NCI-H345 treated with DMSO at 0.1 percent for 48 hours (cell line): ENCODE data around the gene RUFY3.
A peak's percentile ranks its signal among the peaks of the same experiment; 100 is the strongest.
"Not testable (repeated sequence)": the region's sequence is repeated elsewhere in the genome, so short reads cannot be mapped to it uniquely, and the experiment has no call there.

Experiments
- DNase-seq: peaks from one replicate; lab custom pipeline; 2025; ENCODE audit not compliant: unreplicated experiment; lab: John Stamatoyannopoulos, UW

Gene RUFY3

DNA sequence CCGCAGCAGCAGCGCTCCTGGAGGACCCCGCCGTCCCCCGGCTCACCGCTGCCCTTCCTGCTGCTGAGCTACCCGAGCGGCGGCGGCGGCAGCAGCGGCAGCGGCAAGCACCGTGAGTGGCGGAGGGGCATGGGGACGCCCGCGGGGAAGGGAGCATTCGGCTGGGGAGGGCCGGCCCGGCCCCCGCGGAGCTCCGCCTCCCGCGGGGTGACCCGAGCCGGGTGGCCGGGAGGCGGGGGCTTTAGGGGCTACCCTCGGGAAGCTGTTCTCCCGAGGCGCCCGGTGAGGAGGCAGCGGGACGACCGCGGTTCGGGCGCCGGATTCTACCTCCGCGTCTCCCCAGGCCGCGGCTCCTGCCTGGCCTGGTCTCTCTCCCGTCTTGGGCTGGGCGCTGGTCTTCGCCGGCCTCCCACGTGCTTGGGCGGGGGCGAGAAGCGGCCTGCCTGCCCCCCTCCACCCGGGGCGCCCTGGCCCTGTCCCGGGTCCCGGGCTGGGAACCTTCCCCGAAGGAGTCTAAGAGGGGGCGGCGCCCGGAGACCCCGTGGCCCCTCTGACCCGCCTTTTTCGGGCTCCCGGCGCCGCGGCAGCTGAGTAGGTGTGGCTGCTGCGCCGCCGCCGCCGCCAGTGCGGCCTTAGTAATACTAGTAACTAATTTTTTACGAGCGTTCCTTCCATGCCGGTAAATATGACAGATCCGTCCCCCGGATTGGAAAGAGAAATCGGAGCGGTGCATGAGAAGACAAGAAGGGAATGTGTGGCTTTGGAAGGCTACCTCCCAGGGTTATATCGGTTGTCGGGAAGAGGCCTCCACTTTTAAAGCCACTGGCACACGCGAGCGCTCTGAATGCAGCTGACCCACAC, 16.4 kb upstream of the RUFY3 start:
- DNase-seq = peak; percentile 20

DNA sequence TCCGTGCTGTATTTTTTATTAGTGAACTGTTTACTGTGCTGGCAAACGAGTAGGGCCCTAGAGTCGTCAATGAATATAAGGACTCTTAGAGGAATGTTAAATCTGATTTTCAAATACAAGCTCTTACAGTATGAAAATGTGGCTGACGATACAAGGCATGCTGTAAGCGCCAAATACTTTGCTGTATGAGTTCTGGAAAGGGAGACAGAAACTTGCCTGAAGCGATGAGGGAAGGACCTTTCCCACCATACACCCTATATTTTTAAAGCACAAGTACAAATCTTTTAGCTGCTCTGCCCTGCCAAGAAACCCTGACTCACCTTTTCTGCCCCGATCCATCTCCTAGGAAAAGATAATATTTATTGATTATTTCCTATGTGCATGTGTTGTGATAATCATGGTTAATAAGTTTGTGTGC, 15.7 kb upstream of the RUFY3 start:
- DNase-seq = no peak

DNA sequence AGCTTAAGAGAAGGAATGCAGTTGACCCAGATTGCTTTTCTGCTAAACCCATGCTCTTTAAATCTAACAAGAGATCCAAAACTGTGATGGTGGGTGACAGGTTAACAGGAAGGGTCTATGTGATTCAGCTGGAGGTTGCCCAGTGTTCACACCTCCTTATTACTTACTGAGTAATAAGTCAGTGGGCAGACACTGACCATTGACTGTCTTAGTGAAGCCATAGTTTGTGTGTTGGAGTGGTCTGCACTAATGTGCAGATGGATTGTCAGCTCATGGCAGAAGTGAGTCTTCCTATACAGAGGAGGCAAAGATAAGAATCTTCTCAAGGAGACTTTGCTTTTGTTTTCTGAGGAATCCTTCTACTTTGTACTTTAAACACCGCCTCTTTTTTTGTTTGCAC, 15.2 kb upstream of the RUFY3 start:
- no peak for DNase-seq

DNA sequence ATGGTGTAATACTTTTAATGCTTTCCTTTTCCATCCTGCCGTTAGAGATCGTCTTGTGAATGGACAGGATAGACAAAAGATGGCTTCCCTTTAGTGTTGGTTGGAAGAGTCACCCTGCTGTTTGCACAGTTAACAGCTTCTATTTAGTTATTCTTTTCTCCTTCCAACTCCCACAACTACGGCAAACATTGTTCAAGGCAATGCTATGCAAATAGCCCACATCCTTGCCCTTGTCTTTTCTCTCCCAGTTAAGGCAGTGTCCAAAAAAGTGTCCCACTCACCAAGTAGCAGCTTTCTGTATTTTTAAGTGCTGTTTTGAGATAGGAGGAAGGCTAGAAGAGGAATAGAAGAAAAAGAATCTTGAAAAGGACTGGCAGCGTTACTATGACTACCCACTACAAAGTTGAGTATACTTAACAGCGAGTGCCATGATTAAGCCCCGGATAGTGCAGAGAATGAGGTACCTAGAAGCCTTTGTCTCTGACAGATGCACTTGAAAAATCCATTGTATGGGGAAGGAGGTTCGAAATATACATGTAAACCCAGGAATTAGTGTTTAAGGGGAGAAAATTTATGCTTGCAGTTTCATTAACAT, 12.1 kb upstream of the RUFY3 start:
- peak; percentile 54 for DNase-seq

DNA sequence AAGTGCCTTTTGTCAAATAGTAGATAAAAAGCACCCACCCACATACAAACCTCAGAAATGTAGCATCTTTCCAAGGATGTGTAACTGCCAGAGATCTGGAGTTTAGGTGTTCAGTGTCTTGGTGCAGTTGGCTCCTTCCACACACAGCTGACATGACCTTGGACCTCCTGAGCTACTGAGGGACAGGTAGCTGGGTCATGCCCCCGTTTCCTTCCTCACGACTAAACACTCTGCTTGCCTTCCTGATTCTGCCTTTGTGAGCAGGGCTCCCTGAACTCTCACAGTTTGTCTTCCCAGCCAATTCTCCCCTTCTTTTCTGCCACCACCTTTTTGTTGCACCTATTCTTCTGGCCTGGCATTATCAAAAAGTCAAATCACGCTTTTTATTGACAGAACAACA, 10.2 kb upstream of the RUFY3 start:
- no peak for DNase-seq

DNA sequence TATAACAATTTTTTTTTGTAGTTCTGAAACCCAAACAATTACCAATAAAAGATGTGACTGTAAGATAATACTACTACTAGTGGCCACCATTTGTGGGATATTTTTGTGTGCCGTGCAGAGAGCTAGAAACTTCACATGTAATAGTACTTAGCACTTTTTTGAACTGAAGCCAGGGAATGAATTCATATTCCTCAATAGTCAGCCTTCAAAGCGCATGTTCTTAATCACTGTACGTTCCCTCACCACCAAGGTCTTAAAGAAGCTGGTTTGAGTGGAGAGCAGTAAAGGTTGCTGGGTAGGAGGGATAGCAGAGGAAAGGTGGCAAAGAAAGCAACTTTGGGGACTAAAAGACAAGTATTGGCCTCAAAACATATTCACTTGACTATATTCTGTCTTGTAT, 9.6 kb upstream of the RUFY3 start:
- DNase-seq = no peak

DNA sequence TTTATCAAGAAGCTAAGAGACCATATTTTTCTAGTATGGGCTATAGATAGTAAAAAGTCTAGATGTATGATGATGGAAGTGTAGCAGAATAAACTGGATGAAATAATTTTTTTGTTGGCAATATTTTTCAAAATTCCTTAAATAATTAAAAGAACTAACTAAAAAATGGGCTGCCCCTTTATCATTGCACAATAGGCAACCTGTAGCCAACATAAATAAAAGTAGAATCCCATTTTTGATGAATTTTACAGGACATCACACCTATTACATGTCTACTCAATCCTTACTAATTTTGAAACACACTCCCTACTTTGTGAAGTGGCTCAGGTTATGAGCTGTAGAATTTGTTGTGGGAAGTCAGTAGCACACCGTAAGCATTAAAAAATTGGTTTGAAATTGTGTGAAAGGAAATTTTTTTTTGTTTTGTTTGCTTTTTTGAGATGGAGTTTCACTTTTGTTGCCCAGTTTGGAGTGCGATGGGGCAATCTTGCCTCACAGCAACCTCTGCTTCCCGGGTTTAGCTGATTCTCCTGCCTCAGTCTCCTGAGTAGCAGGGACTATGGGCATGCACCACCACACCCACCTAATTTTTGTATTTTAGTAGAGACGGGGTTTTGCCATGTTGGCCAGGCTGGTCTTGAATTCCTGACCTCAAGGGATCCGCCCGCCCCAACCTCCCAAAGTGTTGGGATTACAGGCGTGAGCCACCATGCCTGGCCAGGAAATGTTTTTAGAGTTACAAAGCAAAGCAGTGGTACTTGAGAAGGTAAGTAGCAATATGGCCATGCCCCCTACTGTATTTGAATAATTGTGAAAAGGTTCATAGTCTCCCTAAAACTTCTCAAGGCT, 8.9 kb upstream of the RUFY3 start:
- DNase-seq = no peak

DNA sequence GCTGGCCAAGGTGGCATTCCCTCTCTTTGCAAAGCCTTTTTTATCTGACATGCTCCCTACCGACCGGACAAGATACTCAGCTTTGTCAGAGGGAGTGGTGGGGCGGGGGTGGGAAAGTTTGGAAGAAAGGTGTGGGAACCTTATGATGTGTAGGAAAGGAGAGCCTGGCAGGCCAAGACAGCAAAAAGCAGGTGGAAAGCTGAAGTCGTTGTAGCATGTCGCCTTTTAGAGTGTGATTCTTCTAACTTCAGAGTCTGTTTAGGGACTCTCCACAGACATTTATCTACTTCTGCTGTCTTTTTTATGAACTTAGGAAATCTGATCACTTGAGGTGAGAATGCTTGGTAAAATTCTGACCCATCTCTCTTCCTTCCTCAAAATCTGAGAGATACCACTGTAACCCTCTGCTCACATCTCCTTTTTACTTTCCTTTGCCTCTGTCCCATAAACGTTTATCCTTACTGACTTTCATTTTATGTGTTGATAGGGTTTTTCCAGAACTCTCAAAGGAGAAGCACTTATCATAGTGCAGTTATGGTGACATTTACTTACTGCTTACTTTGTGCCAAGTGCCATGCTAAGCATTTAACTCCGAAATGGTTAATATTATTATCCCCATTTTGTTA, 8.2 kb upstream of the RUFY3 start:
- DNase-seq = no peak

DNA sequence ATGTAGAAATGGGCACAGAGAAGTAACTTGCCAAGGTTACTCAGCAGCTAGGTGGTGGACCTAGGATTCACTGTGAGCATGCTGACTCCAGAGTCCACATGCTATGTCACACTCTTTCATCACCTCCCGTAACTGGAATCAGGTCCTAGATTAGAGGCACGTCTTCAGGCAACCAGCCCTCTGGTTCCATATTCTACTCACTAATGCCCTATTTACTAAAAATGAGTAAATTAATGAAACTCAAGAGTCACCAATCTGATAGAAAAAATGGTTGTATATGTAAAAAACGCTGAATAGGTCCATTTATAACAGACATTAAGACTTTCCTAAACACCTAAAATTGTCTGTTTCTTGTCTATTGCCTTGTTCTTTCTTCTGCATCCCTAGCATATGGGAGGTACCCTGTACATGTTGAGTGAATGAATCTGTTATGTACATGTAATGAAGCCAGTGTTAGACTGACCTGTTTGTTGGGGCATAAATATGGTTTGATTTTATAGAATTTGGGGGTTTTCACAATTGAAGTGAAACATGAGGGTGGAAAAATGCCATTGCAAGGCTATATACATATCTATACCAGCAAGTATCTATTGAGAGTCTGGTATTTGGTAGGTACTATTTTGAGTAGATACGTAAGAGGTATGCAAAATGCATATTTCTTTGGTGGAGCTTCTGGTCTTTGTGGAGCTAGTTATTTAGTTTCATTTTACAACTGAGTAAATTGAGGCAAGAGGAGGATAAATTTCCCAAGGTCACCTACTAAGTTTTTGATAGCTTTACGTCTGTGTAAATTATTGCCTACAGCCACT, 7.5 kb upstream of the RUFY3 start:
- DNase-seq = no peak

DNA sequence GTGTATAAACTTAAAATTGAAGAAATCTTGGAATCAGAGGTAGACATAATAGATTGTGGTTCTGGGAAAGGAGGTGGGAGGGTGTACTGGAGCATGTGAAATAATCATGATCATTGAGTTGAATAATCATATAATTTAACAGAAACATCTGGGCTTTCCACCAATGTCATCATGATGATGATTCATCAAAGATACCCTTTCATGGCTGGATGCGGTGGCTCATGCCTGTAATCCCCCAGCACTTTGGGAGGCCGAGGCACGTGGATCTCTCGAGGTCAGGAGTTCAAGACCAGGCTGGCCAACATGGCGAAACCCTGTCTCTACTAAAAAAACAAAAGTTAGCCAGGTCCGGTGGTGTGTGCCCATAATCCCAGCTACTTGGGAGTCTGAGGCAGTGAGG, 6.7 kb upstream of the RUFY3 start:
- DNase-seq = no peak

DNA sequence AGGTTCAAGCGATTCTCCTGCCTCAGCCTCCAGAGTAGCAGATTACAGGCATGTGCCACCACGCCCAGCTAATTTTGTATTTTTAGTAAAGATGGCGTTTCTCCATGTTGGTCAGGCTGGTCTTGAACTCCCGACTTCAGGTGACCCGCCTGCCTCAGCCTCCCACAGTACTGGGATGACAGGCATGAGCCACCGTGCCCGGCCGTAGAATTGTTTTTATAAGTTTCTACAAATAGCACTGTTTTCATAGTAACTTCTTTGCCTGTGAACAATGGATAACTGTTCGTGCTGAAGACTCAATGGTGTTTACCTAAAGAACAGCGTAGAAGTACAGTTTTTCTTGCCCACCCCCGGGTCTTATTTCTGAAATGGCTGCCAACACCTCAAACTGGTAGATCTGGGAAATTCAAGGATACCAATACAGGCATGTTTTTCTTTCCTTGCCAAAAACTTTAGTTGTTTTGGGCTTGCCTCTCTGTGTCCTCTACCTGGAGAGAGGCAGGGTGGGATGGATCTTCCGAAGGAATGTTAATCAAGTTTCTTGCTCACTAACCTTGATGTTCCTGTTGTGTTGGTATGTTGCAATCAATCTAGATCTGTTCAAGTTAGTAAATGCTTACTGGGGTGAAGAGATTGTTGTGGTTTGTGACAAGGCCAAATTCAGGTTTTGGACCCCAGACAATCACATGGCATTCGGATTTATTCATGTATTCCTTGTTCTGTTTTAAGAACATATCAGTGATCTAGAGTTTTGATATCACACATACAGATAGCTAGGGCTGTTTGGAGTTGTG, 2.8 kb upstream of the RUFY3 start:
- no peak for DNase-seq

DNA sequence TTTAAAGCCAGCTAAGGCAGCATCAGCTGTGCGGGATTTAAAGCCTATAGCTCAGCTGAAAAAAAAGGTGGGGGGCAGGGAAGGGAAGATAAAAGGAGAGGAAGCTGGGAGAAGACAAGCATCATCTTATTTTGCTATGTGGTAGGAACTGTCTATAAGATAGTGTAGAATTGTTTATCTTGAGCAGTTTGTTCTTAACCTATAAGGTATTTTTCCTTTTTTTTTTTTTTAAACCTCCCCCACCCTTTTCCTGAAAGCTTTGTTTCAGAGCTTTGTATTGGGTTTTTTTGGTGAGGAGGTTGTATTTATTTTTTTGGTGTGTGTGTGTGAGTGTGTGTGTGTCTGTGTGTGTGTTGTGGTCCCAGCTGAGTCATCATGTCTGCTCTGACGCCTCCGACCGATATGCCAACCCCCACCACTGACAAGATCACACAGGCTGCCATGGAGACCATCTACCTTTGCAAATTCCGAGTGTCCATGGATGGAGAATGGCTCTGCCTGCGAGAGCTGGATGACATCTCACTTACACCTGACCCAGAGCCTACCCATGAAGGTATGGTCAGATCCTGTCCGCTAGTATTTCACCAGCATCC, 531 bp downstream of the RUFY3 start:
- no peak for DNase-seq

DNA sequence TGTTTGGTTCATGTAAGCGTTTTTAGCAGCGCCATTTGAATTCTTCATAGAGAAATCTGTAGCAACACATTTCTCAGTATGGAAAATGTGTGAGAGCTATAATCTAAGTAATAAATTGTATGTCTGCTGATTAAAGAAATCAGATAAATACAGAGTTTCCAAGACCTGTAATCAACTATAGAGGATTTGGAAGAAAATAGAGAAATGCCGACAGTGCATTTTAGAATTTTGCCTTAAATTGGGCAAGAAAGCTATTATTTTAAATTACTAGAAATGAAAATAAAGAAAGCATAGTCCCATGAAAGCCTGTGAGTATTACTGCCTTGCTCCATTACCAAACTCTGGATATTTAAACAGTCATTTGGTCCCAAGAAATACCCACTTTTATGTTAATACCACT, 2.7 kb downstream of the RUFY3 start:
- DNase-seq = no peak

DNA sequence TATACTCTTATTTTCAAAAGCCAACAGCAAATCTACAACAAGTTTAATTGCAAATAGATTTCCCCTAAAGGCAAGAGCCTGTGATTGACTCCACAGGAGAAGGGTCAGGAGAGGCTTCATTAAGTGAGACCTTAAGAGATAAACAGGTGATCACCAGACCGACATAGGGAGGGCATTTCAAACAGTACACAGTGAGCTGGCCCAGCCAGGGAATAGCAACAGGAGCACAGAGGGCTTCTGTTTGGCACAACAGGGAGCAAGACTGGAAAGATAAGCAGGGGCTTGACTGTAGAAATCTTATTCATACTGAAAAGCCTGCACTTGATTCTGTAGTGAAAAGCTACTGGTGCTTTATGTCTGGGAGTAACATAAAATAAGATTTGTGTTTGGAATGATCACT, 3.9 kb downstream of the RUFY3 start:
- no peak for DNase-seq

DNA sequence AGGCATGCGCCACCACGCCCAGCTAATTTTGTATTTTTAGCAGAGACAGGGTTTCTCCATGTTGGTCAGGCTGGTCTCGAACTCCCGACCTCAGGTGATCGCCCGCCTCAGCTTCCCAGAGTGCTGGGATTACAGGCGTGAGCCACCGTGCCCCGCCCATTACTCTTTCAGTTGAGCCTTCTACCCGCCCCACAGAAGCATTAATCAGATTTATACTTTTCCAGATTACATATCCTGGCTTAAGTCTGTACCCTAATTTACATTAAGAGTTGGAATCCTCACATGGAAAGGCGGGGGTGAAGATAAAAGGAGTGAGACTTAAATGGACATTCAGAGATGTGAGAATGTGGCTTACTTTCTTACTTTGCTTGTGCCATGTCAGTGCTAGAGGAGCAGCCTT, 4.8 kb downstream of the RUFY3 start:
- DNase-seq = not testable (repeated sequence)

DNA sequence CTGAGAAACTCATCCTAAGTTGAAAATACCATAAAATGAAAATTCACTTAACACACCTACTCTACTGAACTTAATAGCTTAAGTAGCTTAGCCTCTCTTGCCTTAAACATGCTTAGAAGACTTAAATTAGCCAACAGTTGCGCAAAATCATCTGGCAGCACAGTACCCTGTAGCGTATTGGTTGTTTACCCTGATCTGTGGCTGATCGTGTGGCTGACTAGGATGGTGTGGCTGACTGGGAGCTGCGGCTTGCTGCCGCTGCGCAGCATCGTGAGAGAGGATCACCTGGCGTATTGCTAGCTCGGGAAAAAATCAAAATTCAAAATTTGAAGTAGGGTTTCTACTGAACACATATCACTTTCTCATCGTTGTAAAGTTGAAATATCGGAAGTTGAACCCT, 6.3 kb downstream of the RUFY3 start:
- no peak for DNase-seq

DNA sequence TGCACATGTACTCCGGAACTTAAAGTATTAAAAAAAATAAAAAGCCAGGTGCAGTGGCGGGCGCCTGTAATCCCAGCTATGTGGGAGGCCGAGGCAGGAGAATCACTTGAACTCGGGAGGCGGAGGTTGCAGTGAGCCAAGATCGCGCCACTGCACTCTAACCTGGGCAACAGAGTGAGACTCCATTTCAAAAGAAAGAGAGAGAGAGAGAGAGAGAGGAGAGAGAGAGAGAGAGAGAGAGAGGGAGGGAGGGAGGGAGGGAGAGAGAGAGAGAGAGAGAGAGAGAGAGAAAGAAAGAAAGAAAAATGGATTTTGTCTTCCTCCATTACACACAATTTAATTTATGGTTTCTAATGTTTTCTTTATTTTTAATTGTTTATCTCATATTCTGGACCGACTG, 11.1 kb downstream of the RUFY3 start:
- DNase-seq = not testable (repeated sequence)

DNA sequence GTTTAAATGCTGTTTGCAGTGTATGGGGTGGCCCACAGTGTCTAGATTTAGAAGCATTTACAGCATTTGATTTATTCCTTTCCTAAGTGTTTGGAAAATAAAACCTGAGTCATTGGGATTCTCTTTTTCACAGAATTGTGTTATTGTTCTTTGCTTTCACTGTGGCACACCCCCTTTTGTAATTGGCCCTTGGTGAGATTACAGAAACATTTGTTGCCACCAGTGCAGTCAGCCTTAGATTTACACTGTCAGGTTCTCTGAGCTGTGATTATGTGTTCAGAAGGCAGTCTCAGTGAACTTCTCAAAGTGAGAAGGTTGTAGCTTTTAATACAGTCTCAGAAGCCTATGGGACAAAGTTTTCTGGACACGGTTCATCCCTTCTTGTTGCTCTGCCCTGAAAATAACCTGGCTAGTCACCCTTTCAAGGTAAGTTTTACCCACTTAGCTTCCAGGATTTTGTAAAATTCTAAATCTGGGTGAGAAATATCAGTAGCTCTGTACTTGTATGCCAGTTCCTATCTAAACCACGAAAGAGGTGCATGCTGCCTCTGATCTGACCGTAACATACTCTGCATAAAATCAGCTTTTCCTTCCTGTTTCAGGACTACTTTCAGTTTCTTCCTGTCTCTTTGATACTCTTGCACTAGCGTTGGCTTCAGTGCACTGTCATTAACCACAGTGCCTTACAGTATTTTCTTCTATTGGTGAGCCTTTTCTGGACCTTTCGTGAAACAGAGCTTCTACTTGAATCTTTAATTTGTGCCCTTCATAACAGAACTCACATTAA, 12.6 kb downstream of the RUFY3 start:
- DNase-seq = no peak

DNA sequence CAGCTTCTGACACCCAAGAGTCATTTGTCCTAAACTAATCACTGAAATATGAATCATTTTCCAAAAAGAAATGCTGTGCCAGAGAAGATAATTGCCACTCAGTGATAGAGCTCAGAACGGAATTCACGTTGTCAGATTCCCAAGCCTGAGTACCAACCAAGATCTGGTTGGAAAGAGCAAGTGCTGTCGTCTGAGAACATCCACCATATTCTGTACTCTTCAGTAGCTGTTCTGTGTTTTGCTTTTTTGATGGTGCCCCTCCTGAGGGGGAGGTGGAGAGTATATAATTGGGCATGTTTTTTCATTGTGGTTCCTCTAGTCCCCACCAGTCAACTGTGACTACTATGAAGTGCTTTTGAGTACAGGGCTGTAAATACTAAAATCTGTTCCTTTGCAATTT, 13.2 kb downstream of the RUFY3 start:
- no peak for DNase-seq
